NCI-H1694 (cell line): ENCODE data around the gene CANT1.
"Not testable (repeated sequence)": the region's sequence is repeated elsewhere in the genome, so short reads cannot be mapped to it uniquely, and the experiment has no call there.

Experiments
- DNase-seq: peaks from one replicate; lab custom pipeline; 2025; lab: John Stamatoyannopoulos, UW

The CANT1 gene

GRCh38 chr17:78977681-78977943 lies 32.0 kb downstream of the CANT1 start:
- DNase-seq: no peak

- DNase-seq: no peak
Observed at GRCh38 chr17:78976907-78977680, 32.5 kb downstream of the CANT1 start.

GRCh38 chr17:78974635-78975591 lies 34.7 kb downstream of the CANT1 start:
- peak; percentile 59 for DNase-seq

GRCh38 chr17:78973792-78974520 lies 35.6 kb downstream of the CANT1 start:
- no peak for DNase-seq

GRCh38 chr17:78973196-78973595 lies 36.4 kb downstream of the CANT1 start:
- no peak for DNase-seq

- no peak for DNase-seq
Observed at GRCh38 chr17:78972507-78973105, 37.0 kb downstream of the CANT1 start.

- no peak for DNase-seq
Observed at GRCh38 chr17:78971756-78972506, 37.6 kb downstream of the CANT1 start.

GRCh38 chr17:78970834-78971755 lies 38.5 kb downstream of the CANT1 start:
- peak; percentile 86 for DNase-seq

- no peak for DNase-seq
Observed at GRCh38 chr17:78969865-78970264, 39.7 kb downstream of the CANT1 start.

GRCh38 chr17:78967782-78968362 lies 41.7 kb downstream of the CANT1 start:
- DNase-seq: no peak

GRCh38 chr17:78966910-78967600 lies 42.5 kb downstream of the CANT1 start:
- no peak for DNase-seq

- DNase-seq: no peak
Observed at GRCh38 chr17:78966123-78966813, 43.3 kb downstream of the CANT1 start.

- DNase-seq: peak; percentile 49
Observed at GRCh38 chr17:78965491-78965924, 44.1 kb downstream of the CANT1 start.

- DNase-seq: no peak
Observed at GRCh38 chr17:78963378-78963777, 46.2 kb downstream of the CANT1 start.

- not testable (repeated sequence) for DNase-seq
Observed at GRCh38 chr17:78962984-78963348, 46.6 kb downstream of the CANT1 start.

GRCh38 chr17:78962345-78962983 lies 47.1 kb downstream of the CANT1 start:
- no peak for DNase-seq

GRCh38 chr17:78961571-78961970 lies 48.0 kb downstream of the CANT1 start:
- no peak for DNase-seq

- DNase-seq: peak; percentile 78
Observed at GRCh38 chr17:78960928-78961327, 48.6 kb downstream of the CANT1 start.
